Prostate gland (tissue), 2 donors: Measurements from ENCODE around the gene FTCD. TPM values are rescaled to one million over a fixed set of nuclear protein-coding genes. Genes with fewer than 3 reads are reported as not detected.

Experiments used
- DNase-seq: peaks from one replicate; pipeline ENCODE4 v3.0.0-alpha.2; 2019; ENCODE audit warnings: low spot score
- H3K27ac ChIP-seq, 2 donors: fragments of 200-600 bp; sonication (generic); 2 replicates each; pipeline ENCODE4 v1.5.1; 2017 to 2019
- H3K27me3 ChIP-seq: fragments of 200-600 bp; sonication (generic); replicated peaks from 2 replicates; pipeline ENCODE4 v1.5.1; 2019; ENCODE audit not compliant: insufficient read depth
- H3K36me3 ChIP-seq, 2 donors: fragments of 200-600 bp; sonication (generic); 1 replicate in 1 of 2; 2 replicates in 1 of 2; pipeline versions ENCODE4 v1.5.1 to v1.8.1; 2017 to 2019
- H3K4me1 ChIP-seq: fragments of 200-600 bp; sonication (generic); replicated peaks from 2 replicates; pipeline ENCODE4 v1.5.1; 2019
- H3K4me3 ChIP-seq, 2 donors: fragments of 200-600 bp; sonication (generic); 2 replicates each; pipeline ENCODE4 v1.5.1; 2017 to 2019
- H3K9me3 ChIP-seq: fragments of 200-600 bp; sonication (generic); 2 replicates; pipeline ENCODE4 v1.5.1; 2017
- POLR2A ChIP-seq: fragments of 450-650 bp; IDR thresholded peaks from one replicate; pipeline ENCODE4 v1.6.1; 2016; ENCODE audit warnings: antibody characterized with exemption, mild to moderate bottlenecking
- POLR2AphosphoS5 ChIP-seq: sonication (generic); formaldehyde crosslinking; IDR thresholded peaks from one replicate; pipeline ENCODE4 v1.6.1; 2017; ENCODE audit warnings: antibody characterized with exemption
- WGBS: methylation state at CpG from one replicate; pipeline ENCODE4 v1.1.5; 2018; 5-methylcytosine and 5-hydroxymethylcytosine counted together
- intact Hi-C: fragments of 100-400 bp; cut with DNase I; formaldehyde crosslinking; loops from one replicate; pipeline ENCODE4 v1.14.2; 2022
- total RNA-seq, 2 donors: library from RNA; depleted of rRNA; stranded (reverse); fragments of >200 nt; gene quantifications; one replicate each; pipeline ENCODE4 v1.1.0, GENCODE V29; 2016
- TF ChIP-seq, protein P1 (sequence below), 4 experiments: fragments of 200-600 bp in 2 of 4; fragments of 450-650 bp in 2 of 4; sonication (generic) in 2 of 4; IDR thresholded peaks; 1 replicate in 3 of 4; 2 replicates in 1 of 4; pipeline ENCODE4 v1.5.1; 2016 to 2019; ENCODE audit warnings: antibody characterized with exemption in 4 of 4, mild to moderate bottlenecking in 2 of 4, moderate library complexity in 2 of 4

The FTCD gene
- total RNA-seq, 2 donors from 2014 or later, result 1.4 to 19.0 TPM

DNA sequence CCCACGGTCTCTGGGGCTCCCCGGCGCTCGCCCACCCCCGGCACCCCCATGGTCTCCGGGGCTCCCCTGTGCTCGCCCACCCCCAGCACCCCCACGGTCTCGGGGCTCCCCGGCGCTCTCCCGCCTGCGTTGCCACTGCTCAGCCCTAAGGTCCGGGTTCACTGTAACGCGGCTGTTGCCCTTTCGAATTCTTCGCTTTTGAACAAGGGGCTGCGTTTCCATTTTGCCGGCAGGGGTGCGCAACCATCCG is 5.2 kb upstream of the FTCD start:
- no peak for TF ChIP-seq POLR2AphosphoS5
- TF ChIP-seq, protein P1, sequence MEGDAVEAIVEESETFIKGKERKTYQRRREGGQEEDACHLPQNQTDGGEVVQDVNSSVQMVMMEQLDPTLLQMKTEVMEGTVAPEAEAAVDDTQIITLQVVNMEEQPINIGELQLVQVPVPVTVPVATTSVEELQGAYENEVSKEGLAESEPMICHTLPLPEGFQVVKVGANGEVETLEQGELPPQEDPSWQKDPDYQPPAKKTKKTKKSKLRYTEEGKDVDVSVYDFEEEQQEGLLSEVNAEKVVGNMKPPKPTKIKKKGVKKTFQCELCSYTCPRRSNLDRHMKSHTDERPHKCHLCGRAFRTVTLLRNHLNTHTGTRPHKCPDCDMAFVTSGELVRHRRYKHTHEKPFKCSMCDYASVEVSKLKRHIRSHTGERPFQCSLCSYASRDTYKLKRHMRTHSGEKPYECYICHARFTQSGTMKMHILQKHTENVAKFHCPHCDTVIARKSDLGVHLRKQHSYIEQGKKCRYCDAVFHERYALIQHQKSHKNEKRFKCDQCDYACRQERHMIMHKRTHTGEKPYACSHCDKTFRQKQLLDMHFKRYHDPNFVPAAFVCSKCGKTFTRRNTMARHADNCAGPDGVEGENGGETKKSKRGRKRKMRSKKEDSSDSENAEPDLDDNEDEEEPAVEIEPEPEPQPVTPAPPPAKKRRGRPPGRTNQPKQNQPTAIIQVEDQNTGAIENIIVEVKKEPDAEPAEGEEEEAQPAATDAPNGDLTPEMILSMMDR (IDR thresholded peaks at IDR 0.05), result no peak
- no peak for TF ChIP-seq POLR2A
- H3K36me3 ChIP-seq, result no peaks in the 10 kb centered on the region
- peak overlapping the region in 1 of 2 donors; percentile 97 for H3K27ac ChIP-seq
- H3K27me3 ChIP-seq, result no peaks in the 10 kb centered on the region
- DNase-seq, result no peak
- no peak overlapping the region for H3K4me3 ChIP-seq
- H3K9me3 ChIP-seq, result no peaks in the 10 kb centered on the region
- intact Hi-C loops, result no loop called here
- WGBS, result 88% methylated on average over 22 of the region's 22 CpGs
- no peaks in the 10 kb centered on the region for H3K4me1 ChIP-seq

DNA sequence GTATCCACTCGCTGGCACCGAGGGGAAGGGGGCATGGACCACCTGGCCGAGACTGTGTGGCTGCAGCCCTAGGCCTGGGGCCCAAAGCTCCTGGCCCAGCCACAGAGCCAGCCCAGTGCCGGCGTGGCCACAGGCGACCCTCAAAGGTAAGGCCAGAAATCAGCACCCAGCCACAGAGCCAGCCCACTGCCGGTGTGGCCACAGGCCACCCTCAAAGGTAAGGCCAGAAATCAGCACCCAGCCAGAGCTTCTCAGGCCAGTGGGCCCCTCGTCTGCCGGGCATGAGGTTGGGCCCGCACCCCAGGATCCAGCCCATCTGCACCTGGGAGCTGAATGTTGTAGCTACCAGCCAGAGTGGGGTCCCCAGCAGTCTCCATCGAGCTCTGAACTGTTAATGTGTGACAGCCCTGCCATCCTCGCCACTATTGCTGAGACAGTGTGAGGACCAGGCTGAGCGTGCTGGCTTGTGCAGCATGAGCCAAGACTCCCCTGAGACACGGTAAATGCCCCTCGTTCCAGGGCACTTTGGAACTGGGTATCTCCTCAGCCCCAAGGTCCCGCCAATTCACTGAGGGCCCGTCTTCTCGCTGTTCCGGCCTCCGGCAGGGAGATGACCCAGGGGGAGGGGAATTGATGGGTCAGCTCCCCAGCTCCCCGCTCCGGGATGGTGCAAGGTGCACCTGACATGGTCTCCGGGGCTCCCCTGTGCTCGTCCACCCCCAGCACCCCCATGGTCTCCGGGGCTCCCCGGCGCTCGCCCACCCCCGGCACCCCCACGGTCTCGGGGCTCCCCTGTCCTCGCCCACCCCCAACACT is 4.7 kb upstream of the FTCD start:
- DNase-seq, result no peak
- intact Hi-C loops, result loop anchor here (10.0 kb wide), 1 partner anchor 165 kb away; the partner anchor contains the start of genes C21orf58 and PCNT
- H3K9me3 ChIP-seq, result no peaks in the 10 kb centered on the region
- 88% methylated on average over 32 of the region's 32 CpGs for WGBS
- peak overlapping the region in 1 of 2 donors; percentile 97 for H3K27ac ChIP-seq
- H3K36me3 ChIP-seq, result no peaks in the 10 kb centered on the region
- no peak overlapping the region for H3K4me3 ChIP-seq
- no peaks in the 10 kb centered on the region for H3K27me3 ChIP-seq
- H3K4me1 ChIP-seq, result no peaks in the 10 kb centered on the region
- TF ChIP-seq, protein P1 (IDR thresholded peaks at IDR 0.05), result no peak
- TF ChIP-seq POLR2AphosphoS5 (no peak), POLR2A (no peak)

DNA sequence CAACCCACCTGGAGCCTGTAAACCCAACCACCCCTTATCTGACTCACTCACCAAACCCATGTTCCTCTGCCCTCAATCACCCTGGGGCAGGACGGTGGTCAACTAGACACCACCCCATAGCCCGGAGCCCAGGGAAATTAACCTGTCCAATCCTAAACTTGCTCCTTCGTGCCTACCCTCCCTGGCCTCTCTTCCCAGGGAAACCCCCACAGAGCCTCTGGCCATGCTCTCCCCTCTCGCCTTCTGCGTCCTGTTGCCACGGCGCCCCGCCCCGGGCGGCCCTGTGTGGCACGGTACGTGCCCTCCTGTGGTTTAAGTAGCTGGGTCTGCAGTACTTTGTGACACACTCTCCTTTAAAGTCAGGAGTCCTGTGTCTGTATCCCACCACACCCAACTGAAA is 4.0 kb upstream of the FTCD start:
- peak overlapping the region in 1 of 2 donors; percentile 97 for H3K27ac ChIP-seq
- H3K4me3 ChIP-seq, result no peak overlapping the region
- intact Hi-C loops, result loop anchor here (10.0 kb wide), 1 partner anchor 165 kb away; the partner anchor contains the start of genes C21orf58 and PCNT
- no peaks in the 10 kb centered on the region for H3K36me3 ChIP-seq
- DNase-seq, result no peak
- H3K27me3 ChIP-seq, result no peaks in the 10 kb centered on the region
- no peaks in the 10 kb centered on the region for H3K9me3 ChIP-seq
- WGBS, result 90% methylated on average over 12 of the region's 12 CpGs
- TF ChIP-seq, protein P1 (IDR thresholded peaks at IDR 0.05), result no peak
- no peak for TF ChIP-seq POLR2AphosphoS5
- TF ChIP-seq POLR2A, result no peak
- H3K4me1 ChIP-seq, result no peaks in the 10 kb centered on the region

DNA sequence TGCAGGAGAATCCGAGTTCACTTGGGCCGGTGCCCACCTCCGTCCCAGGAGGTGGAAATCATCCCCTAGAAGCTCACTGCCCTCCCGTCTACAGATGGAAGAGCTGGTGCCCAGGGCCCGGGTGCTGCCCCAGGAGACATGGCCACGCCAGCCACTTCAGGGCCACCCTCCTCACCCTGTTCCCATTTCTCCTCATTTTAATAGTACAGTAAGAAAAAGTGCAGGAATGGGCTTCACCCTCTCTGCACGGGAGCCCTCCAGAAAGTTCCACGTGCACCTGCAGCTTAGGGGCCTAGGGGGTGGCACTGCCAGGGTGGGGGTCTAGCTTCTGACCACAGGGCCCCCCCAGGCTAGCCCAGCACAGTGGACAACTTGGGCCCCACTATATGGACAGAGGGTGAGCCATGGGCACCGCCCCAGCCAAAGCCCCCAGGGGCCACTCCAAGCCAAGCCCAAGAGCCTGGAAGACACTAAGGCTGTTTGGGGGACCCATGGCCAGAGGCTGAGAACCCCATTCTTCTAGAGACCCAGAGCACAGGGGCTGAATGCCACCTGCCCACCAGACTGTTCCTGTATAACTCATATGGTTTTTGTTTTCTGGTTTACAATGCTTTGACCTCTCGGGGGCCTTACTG is 3.4 kb upstream of the FTCD start:
- WGBS, result 86% methylated on average over 10 of the region's 10 CpGs
- H3K27me3 ChIP-seq, result no peaks in the 10 kb centered on the region
- no peak overlapping the region for H3K4me3 ChIP-seq
- TF ChIP-seq POLR2AphosphoS5 (no peak), POLR2A (no peak)
- TF ChIP-seq, protein P1 (IDR thresholded peaks at IDR 0.05), result no peak
- intact Hi-C loops, result loop anchor here (10.0 kb wide), 1 partner anchor 166 kb away; the partner anchor contains the start of genes C21orf58 and PCNT
- no peak for DNase-seq
- H3K9me3 ChIP-seq, result no peaks in the 10 kb centered on the region
- H3K27ac ChIP-seq, result peak overlapping the region in 1 of 2 donors; percentile 97
- no peaks in the 10 kb centered on the region for H3K36me3 ChIP-seq
- no peaks in the 10 kb centered on the region for H3K4me1 ChIP-seq
